Coronary artery (tissue), 2 donors: ENCODE measurements around the gene HRH3.

Source experiments
- DNase-seq: peaks from one replicate; pipeline ENCODE4 v3.0.0-alpha.2; 2017; ENCODE audit warnings: low spot score
- H3K27ac ChIP-seq, 2 donors: fragments of 200-600 bp; sonication (generic); one replicate each; pipeline ENCODE4 v1.5.1; 2016 to 2019
- H3K4me3 ChIP-seq: fragments of 200-600 bp; sonication (generic); 2 replicates; pipeline ENCODE4 v1.5.1; 2016; ENCODE audit warnings: mild to moderate bottlenecking, moderate library complexity
- CTCF ChIP-seq: fragments of 200-600 bp; sonication (generic); IDR thresholded peaks from one replicate; pipeline ENCODE4 v1.5.1; 2019; ENCODE audit warnings: antibody characterized with exemption

Gene HRH3

GRCh38 chr20:62203378-62204030, 16.6 kb downstream of the HRH3 start:
- Histone ChIP-seq H3K4me3 (no peak overlapping the region), H3K27ac (no peak overlapping the region)
- no peak for TF ChIP-seq CTCF
- DNase-seq, result no peak

GRCh38 chr20:62202676-62203377, 17.3 kb downstream of the HRH3 start:
- Histone ChIP-seq H3K4me3 (no peak overlapping the region), H3K27ac (no peak overlapping the region)
- TF ChIP-seq CTCF, result no peak
- no peak for DNase-seq

GRCh38 chr20:62202083-62202395, 18.0 kb downstream of the HRH3 start:
- TF ChIP-seq CTCF, result no peak
- no peak overlapping the region for H3K27ac ChIP-seq

GRCh38 chr20:62201173-62202082, 18.6 kb downstream of the HRH3 start:
- TF ChIP-seq CTCF, result no peak
- DNase-seq, result no peak
- Histone ChIP-seq H3K27ac (no peak overlapping the region), H3K4me3 (no peak overlapping the region)

More at GRCh38 chr20:62202083-62202395, 18.0 kb downstream of the HRH3 start:
- H3K4me3 ChIP-seq, result no peak overlapping the region
- DNase-seq, result no peak

GRCh38 chr20:62200491-62201172, 19.4 kb downstream of the HRH3 start:
- no peak for TF ChIP-seq CTCF
- DNase-seq, result no peak
- Histone ChIP-seq H3K4me3 (no peak overlapping the region), H3K27ac (no peak overlapping the region)

GRCh38 chr20:62198931-62199330, 21.1 kb downstream of the HRH3 start:
- Histone ChIP-seq H3K4me3 (no peak overlapping the region), H3K27ac (no peak overlapping the region)
- TF ChIP-seq CTCF, result no peak
- no peak for DNase-seq
